Anterior cingulate cortex (tissue), 58 donors: Measurements from ENCODE around the gene STK33.
"Not testable (repeated sequence)": the region's sequence is repeated elsewhere in the genome, so short reads cannot be mapped to it uniquely, and the experiment has no call there.

ENCODE experiments used
- DNase-seq, 58 donors: peaks; one replicate each; lab custom pipeline; 2025; lab: John Stamatoyannopoulos, UW

The STK33 gene

DNA sequence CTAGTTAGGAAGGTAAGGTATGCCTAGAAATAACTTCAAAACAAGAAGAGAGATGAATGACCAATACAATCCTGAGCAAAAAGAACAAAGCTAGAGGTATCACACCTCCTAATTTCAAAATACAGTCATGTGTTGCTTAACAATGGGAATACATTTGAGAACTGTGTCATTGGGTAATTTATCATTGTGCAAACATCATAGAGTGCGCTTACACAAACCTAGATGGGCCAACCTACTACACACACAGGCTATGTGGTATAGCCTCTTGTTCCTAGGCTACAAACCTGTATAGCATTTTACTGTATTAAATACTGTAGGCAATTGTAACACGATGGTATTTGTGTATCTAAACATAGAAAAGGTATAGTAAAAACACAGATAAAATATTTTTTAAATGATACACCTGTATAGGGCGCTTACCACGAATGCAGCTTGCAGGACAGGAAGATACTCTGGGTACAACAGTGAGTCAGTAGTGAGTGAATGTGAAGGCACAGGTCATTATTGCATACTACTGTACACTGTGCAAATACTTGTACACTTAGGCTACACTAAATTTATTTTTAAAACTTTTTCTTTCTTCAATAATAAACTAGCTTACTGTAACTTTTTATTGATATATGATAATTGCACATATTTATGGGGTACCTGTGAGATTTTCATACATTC lies 48.2 kb downstream of the STK33 start:
- DNase-seq = no peak

DNA sequence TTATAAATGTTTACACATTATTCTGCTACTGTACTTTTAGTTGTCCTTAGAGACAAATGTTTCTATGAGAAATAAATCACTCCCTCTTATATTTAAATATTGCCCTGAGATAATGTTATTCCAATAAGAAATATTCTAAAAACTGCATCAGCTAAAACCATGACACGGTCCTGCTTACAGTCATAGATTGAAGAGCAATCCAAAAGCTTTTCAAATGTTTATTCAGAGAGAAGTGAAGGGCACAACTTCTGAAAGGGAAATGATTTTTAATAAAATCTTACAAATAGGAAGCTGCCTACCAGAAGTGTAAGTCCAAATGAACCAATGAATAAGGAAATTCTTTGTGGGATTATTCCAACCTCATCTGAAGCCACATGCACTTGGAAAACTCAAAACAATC lies 49.2 kb downstream of the STK33 start:
- DNase-seq = no peak

DNA sequence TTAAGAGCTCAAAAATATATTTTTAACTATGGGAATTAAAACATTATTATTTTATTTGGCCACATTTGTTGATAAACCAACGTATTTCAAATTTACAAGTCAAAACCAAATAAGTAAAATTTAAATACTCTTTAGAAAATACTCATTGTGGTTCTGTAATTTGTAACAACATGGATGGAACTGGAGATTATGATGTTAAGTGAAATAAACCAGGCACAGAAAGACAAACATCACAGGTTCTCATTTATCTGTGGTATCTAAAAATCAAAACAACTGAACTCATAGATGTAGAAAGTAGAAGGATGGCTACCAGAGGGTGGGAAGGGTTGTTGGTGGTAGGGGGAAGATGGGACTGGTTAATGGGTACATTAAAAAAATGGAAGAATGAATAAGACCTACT lies 50.8 kb downstream of the STK33 start:
- no peak for DNase-seq

DNA sequence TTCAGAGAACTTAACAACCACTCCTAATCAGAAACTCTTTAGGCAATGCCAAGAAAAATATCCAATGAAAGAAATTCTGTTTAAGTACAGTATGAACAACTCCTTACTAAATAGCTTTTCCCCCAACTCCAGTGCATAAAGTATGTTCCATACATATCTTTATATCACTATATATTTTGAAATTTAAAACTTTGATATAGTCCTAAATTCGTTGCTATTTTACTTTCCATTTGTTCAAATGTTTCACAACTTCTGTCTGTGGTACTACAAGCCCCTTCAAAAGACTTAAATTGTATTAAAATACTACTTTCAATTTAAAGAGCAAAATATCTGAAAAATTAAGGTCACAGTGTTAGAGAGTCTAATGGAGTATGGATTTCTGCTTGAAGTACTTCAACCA lies 52.6 kb downstream of the STK33 start:
- no peak for DNase-seq

DNA sequence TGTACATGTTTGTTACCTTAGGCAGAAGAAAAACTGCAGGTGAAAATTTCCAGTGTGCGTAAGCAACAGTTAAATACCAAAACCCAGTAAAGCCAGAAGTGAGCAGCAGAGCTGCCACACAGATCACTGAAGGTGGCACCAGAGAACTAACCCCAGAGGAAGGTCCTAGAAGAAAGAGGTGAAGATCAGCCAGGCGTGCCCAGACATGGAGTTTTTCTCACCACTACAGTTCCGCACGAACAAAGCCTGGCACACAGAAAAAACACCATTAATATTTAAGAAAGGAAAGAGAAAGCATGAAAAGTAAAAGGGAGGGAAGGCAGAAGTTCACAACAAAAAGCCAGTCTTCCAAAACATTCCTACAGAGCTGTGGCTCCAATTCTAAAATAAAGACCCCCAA lies 60.7 kb downstream of the STK33 start:
- DNase-seq = no peak

DNA sequence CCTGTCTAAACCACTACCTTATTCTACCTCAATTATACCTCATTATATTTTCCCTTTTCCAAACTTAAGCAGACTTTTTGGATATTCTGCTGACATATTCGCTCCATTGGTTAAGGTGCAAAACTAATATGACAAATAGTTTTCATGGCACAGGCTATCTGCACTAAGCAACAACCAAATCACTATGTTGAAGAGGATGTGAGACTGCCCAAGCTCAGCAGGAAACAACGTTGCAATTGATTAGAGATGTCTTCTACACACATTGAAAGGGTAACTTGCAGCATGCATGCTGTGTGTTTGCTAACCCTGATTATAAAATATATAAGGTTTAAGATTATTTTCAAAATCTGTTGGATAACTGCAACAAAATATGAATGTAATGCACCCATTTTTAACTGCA lies 61.6 kb downstream of the STK33 start:
- DNase-seq = no peak

DNA sequence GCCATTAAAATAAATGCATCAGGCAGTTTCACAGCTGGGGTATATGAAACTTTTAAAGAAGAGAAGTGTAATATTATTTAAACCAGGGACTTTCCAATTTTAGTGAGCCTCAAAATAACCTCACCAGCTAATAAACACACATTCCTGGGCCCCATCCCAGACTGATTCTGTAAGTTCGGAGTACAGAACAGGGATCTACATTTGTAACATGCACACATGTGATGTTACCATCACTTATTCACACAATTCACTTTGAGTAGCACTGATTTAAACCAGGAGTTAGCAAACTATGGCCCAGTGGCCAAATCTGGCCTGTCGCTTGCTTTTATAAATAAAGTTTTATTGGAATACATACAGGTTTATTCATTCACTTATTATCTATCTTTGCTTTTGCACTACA lies 62.0 kb downstream of the STK33 start:
- DNase-seq = no peak

DNA sequence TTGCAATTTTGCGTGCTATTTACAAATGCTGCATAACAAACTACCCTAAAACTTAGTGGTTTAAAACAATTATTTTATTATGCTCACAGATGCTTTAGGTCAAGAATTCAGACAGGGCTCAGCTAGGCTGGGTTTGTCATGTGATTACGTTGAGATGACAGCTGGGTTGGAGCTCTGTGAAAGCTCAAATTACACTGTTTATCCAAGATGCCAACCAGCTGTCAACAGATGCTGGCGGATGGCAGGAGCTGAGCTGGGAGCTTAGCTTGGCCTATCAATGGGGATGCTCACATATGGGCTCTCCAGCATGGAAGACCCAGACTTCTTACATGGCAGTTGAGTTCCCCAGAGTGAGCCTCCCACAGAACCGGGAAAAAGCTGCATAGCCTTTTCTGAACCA lies 62.7 kb downstream of the STK33 start:
- DNase-seq = no peak

DNA sequence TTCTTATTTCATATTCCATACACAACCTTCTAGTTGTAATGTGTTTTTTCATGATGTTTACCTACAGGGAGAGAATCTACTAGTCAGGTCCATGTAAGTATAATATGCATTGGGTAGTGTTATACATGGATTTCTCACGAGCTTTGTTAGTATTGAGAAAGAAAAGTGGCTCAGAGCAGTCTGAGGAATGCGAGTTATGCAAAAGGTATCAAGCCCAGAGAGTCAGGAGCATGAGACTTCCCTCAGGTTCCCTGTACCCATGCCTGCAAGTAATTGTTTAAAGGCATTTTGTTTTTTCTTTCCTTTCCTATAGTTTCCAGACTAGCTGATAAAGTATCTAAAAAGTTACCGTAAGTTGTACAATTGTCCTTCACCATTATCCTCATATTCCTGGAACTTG lies 66.1 kb downstream of the STK33 start:
- no peak for DNase-seq

DNA sequence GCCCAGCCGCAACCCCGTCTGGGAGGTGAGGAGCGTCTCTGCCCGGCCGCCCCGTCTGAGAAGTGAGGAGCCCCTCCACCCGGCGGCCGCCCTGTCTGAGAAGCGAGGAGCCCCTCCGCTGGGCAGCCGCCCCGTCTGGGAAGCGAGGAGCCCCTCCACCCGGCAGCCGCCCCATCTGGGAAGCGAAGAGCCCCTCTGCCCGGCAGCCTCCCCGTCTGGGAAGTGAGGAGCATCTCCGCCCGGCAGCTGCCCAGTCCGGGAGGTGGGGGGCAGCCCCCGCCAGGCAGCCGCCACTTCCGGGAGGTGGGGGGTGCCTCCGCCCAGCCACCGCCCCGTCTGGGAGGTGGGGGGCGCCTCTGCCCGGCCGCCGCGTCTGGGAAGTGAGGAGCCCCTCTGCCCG lies 70.6 kb downstream of the STK33 start:
- DNase-seq = no peak

DNA sequence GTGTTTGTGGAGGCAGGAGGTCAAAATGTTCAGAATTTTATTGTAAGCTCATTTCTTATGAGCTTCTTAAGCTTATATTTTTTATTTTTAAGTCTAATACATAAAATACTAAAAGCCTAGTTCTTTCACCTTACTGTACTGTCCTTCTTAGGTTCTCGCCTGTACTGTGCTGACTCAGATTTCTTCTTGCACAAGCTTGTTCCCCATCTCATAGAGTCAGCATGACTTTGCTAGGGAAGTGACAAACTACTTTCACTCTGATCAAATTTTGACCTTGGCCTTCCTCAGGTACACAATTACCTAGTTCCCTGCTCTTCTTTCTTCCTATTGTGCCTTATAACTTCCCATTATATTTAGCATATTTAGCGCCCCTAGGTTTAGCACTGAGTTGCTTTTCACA lies 81.5 kb downstream of the STK33 start:
- no peak for DNase-seq

DNA sequence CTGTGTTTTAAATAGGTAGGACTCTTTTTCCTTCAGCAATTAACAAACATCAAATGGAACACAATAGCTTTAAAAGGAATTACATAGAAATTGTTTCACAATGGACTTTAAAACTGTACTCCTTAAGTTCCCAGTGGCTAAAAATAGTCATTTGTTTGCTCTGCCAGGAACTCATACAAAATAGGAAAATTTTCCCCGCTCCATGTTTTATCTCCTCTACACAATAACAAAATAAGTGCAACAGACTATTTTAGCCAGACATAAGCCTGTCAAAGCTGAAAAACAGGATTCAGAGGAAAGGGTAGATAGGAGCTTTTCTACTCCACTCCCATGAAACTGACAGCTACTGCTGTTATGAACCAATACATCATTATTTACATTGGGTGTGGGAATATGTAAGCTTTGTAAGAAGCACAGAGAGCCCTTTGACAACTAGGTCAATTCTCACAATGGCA lies 90.1 kb downstream of the STK33 start:
- no peak for DNase-seq

DNA sequence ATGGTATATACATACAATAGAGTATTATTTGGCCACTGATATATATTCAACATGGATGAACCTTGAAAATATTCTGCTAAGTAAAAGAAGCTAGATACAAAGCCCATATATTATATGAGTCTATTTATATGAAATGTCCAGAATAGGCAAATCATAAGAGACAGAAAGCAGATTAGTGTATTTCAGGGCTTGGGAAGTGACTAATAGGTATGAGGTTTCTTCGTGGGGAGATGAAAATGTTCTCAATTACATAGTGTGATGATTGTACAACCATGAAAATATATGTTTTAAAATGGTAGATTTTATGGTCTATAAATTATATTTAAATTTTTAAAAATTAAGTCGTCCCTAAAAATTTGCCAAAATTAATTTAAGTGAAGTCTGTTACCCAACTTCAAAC lies 92.2 kb downstream of the STK33 start:
- DNase-seq = no peak

DNA sequence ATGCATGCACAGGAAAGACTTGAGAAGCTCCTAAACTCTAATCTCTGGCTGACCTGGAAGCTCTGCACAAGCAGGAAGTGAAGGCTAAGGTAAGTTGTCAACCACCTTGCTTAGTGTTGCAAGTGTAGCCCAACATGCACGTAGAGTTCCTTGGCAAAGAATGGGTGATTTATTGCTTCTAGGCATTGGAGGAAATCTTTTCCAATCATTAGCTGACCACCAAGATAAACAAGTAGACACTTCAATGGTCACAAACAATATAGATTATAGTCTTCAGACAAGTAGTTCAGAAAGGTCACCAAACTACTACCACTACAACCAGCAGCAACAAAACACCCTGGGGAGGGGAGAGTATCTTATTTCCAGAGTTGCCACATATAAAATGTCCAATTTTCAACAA lies 105.6 kb downstream of the STK33 start:
- DNase-seq = no peak

DNA sequence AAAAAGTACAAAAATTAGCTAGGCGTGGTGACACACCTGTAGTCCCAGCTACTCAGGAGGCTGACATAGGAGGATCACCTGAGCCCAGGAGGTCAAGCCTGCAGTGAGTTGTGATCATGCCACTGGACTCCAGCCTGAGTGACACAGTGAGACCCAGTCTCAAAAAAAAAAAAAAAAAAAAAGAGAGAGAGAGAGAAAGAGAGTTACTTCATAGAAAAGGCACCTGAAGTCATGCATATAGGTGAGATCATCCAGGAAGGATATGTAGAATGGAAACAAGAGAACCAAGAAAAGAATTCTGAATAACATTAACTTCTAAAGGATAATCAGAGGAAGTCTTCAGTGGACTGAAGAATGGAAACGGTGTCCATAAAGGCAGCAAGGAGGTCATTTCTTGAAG lies 106.8 kb downstream of the STK33 start:
- no peak for DNase-seq

DNA sequence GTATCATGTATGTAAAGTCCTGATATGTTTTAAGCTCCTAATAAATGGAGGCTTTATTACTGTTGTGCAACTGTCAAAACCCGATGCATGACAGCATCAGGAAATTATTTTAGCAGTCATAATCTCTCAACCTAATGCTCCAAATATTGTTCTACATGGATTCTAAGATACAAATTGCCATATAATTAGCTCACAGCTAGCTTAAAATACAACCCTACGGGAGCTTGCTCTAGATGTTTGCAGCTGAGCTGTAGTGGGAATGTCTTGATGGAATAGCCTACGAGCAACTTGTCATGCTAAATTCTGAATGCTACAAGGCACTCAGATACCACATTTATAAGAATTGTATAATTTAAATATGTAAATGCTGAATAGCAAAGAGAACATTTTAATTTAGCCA lies 109.8 kb downstream of the STK33 start:
- DNase-seq = no peak

DNA sequence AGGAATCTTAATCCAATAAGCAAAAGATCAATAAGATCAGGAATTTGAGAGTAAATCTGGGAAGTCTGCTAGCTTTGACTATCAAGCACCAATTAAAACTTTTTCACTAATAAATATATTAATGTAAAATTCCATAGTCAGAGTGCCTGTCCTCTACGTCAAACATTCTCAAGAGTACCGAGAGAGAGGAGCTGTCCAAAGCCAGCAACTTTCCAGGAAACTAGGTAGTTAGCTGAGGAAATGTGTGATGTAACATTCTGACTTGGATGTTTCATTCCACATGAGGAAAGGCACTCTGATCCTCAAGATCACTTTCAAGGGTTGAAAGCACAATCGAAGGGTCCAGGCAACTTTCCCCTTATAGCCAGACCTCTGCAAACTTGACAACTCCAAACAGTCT lies 113.2 kb downstream of the STK33 start:
- DNase-seq = no peak

DNA sequence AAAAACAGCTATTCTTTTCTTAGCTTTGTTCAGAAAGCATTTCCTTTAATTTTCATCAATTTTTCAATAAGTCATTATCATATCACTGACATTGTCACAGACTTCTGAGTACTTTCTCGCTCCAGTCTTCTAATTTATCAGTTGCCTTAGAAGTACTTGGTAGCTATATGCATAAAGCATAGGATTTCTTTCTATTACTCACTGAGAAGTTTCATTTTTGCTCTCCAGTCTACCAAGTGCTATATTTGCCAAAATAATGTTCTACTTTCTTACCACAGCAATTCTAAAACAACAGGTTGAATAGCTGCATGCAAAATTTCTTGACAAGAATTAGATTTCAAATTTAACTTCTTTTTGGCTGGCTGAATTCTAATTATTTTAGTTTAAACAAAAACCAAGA lies 116.3 kb downstream of the STK33 start:
- DNase-seq = no peak

DNA sequence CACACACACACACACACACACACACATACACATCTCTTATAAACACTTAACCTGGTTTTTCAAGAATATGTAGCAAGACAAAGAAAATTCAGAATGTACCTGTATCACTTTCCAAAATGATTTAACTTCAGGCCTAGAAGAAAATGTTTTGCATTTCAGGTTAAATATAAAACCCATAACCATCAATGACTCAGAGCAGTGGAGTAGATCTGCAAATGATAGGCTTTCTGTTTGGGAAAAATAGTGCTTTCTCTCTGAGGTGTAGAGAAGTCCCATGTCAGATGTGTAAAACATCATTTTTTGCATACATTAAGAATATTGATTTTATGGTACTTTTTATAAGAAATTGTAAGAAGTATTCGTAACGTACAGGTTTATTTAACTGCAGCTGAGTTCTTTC lies 116.9 kb downstream of the STK33 start:
- no peak for DNase-seq

DNA sequence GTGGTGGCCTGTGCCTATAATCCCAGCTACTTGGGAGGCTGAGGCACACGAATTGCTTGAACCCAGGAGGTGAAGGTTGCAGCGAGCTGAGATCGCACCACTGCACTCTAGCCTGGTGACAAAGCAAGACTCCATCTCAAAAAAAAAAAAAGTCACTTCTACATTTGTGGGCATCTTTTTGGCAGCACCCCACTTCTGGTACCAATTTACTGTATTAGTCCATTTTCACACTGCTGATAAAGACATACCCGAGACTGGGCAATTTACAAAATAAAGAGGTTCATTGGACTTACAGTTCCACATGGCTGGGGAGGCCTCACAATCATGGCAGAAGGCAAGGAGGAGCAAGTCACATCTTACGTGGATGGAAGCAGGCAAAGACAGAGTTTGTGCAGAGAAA lies 126.2 kb downstream of the STK33 start:
- DNase-seq = not testable (repeated sequence)

DNA sequence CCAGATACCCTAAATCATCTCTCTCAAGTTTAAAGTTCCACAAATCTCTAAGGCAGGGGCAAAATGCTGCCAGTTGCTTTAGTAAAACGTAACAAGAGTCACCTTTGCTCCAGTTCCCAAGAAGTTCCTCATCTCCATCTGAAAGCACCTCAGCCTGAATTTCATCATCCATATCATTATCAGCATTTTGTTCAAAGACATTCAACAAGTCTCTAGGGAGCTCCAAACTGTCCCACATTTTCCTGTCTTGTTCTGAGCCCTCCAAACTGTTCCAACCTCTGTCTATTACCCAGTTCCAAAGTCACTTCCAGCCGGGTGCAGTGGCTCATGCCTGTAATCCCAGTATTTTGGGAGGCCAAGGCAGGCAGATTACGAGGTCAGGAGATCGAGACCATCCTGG lies 126.7 kb downstream of the STK33 start:
- DNase-seq = not testable (repeated sequence)

DNA sequence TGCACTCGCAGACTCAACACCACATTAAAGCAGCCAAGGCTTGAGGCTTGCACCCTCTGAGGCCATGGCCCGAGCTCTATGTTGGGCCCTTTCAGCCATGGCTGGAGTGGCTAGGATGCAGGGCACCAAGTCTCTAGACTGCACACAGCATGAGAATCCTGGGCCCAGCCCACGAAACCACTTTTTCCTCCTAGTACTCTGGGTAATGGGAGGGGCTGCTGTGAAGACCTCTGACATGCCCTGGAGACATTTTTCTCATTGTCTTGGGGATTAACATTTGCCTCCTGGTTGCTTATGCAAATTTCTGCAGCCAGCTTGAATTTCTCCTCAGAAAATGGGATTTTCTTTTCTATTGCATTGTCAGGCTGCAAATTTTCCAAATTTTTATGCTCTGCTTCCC lies 127.1 kb downstream of the STK33 start:
- DNase-seq = not testable (repeated sequence)

DNA sequence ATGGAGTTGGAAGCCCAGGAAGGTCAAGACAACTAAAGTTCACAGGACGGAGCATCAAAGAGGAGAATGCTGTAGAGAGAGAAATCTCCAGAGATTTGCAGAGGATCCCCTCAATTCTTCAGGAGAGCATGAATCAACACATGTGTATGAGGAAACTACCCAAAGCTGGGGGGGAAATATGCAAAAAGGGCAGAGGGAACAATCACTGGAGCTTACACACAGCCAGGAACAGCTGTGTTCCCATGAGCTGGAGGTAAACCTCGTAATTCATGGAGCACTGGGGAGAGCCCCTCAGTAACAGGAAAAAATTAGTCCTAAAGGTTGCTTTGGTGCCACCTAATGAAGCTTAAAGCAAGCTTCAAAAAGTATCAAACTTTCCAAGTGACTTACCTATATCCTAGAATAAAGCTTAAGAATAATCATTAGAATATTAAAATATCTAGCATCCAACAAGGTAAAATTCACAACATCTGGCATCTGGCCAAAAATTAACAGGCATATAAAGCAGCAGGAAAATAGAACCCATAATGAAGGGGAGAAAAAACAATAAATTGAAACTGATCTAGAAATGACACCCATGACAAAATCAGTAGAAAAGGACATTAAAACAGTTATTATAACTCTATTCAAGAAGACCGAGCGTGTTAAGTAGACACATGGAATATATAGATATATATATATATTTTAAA lies 134.2 kb downstream of the STK33 start:
- no peak for DNase-seq
